IMR-90 (cell line): ENCODE data around the gene UBE2QL1.

Source experiments
- CEBPB ChIP-seq: IDR thresholded peaks from 2 replicates; pipeline ENCODE4 v1.6.1; 2012; ENCODE audit warnings: low read depth, low read length, improper control_type of control experiment
- CTCF ChIP-seq: conservative IDR thresholded peaks from 2 replicates; pipeline ENCODE4 v1.5.1; 2012; ENCODE audit warnings: mild to moderate bottlenecking, low read depth, low read length, improper control_type of control experiment
- MAZ ChIP-seq: IDR thresholded peaks from 2 replicates; pipeline ENCODE4 v1.6.1; 2012; ENCODE audit warnings: low read depth, mild to moderate bottlenecking, low read length, improper control_type of control experiment, moderate library complexity, borderline replicate concordance
- MXI1 ChIP-seq: IDR thresholded peaks from 2 replicates; pipeline ENCODE4 v1.6.1; 2012; ENCODE audit warnings: low read depth, mild to moderate bottlenecking, low read length, moderate library complexity, borderline replicate concordance
- POLR2A ChIP-seq: IDR thresholded peaks from 2 replicates; pipeline ENCODE4 v1.6.1; 2012; ENCODE audit warnings: mild to moderate bottlenecking, low read depth, low read length
- RCOR1 ChIP-seq: IDR thresholded peaks from 2 replicates; pipeline ENCODE4 v1.6.1; 2012; ENCODE audit warnings: mild to moderate bottlenecking, low read length, improper control_type of control experiment; ENCODE audit not compliant: insufficient replicate concordance
- RFX5 ChIP-seq: IDR thresholded peaks from 2 replicates; pipeline ENCODE4 v1.8.0; 2012; ENCODE audit warnings: low read depth, mild to moderate bottlenecking, low read length, moderate library complexity
- USF2 ChIP-seq: fragments of 150-350 bp; IDR thresholded peaks from 2 replicates; pipeline ENCODE4 v1.6.1; 2017; ENCODE audit warnings: mild to moderate bottlenecking, antibody characterized with exemption, low read length, low read depth

- TF ChIP-seq CTCF: no peak
- TF ChIP-seq CEBPB: no peak
- no peak for TF ChIP-seq USF2
- TF ChIP-seq RFX5: no peak
- no peak for TF ChIP-seq MAZ
- no peak for TF ChIP-seq POLR2A
- TF ChIP-seq MXI1: no peak
- TF ChIP-seq RCOR1: no peak
These were observed 24.0 kb upstream of the UBE2QL1 start for GRCh38 chr5:6424700-6425099.
